PFSK-1 (cell line): ENCODE measurements around the gene VEGFC.

ENCODE experiments used
- FOXP2 ChIP-seq: optimal IDR thresholded peaks from 2 replicates; pipeline ENCODE3; 2011; ENCODE audit warnings: borderline replicate concordance, control low read depth, inconsistent platforms; ENCODE audit not compliant: insufficient read depth; ENCODE audit errors: extremely low read length, extremely low read depth
- POLR2AphosphoS5 ChIP-seq: IDR thresholded peaks from 2 replicates; pipeline ENCODE4 v1.6.1; 2012; ENCODE audit warnings: low read depth, mild to moderate bottlenecking, control low read depth, low read length, moderate library complexity
- SIN3A ChIP-seq: IDR thresholded peaks from 2 replicates; pipeline ENCODE4 v1.6.1; 2012; ENCODE audit warnings: mild to moderate bottlenecking, low read length, moderate library complexity, borderline replicate concordance; ENCODE audit not compliant: insufficient read depth
- TAF1 ChIP-seq: IDR thresholded peaks from 2 replicates; pipeline ENCODE4 v1.6.1; 2012; ENCODE audit warnings: low read length, control low read depth, borderline replicate concordance; ENCODE audit not compliant: insufficient read depth
- TF ChIP-seq, protein P1 (sequence below), 2 experiments: IDR thresholded peaks; 2 replicates each; pipeline versions ENCODE4 v1.6.1 to v1.8.0; 2011 to 2012; ENCODE audit warnings: low read depth in 2 of 2, low read length in 2 of 2, control low read depth in 1 of 2, inconsistent platforms in 1 of 2, mild to moderate bottlenecking in 1 of 2, moderate library complexity in 1 of 2; ENCODE audit not compliant: insufficient read depth in 1 of 2

DNA sequence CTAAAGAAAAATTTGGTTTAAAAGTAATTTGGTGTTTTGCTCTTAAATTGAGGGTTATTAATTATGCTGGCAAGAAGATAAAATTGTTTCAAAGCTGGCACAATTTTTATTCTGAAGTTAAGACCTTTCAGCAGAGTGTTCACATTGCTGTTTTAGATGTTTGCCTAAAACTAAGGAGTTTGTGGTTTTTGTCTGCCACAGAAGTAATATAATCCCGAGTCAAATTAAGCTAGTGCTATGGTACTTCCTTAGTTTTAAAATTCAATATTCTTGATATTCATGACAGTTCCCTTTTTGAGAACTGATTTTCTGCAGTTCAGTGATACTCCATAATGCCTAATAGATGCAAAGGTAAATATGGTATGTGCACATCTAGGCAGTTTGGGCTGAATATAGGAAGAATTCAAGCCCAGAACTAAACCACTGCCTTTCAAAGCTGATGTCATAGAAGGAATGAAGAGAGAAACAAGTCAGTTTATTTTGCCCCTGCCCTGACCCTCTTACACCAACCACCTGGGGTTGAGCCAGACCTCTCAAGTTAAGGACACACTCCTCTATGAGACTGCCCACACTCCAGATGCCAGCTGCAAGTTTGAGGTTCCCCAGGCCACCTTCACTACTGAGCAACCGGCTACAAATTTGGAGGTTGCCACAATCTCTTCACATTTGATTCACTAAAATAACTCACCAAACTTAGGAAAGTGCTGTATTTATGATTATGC, 32.1 kb upstream of the VEGFC start:
- TF ChIP-seq POLR2AphosphoS5, result no peak
- TF ChIP-seq, protein P1, sequence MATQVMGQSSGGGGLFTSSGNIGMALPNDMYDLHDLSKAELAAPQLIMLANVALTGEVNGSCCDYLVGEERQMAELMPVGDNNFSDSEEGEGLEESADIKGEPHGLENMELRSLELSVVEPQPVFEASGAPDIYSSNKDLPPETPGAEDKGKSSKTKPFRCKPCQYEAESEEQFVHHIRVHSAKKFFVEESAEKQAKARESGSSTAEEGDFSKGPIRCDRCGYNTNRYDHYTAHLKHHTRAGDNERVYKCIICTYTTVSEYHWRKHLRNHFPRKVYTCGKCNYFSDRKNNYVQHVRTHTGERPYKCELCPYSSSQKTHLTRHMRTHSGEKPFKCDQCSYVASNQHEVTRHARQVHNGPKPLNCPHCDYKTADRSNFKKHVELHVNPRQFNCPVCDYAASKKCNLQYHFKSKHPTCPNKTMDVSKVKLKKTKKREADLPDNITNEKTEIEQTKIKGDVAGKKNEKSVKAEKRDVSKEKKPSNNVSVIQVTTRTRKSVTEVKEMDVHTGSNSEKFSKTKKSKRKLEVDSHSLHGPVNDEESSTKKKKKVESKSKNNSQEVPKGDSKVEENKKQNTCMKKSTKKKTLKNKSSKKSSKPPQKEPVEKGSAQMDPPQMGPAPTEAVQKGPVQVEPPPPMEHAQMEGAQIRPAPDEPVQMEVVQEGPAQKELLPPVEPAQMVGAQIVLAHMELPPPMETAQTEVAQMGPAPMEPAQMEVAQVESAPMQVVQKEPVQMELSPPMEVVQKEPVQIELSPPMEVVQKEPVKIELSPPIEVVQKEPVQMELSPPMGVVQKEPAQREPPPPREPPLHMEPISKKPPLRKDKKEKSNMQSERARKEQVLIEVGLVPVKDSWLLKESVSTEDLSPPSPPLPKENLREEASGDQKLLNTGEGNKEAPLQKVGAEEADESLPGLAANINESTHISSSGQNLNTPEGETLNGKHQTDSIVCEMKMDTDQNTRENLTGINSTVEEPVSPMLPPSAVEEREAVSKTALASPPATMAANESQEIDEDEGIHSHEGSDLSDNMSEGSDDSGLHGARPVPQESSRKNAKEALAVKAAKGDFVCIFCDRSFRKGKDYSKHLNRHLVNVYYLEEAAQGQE (IDR thresholded peaks at IDR 0.05; ENCODE audit: insufficient read depth in 1 of 2, low read depth in 2 of 2, low read length in 2 of 2), result no peak
- no peak for TF ChIP-seq SIN3A
- no peak for TF ChIP-seq TAF1
- TF ChIP-seq FOXP2, result no peak
